NOMO-1 (cell line): Measurements from ENCODE around the gene GABRD.

Experiments used
- DNase-seq, 2 experiments: peaks; one replicate each; lab custom pipeline; 2025; ENCODE audit not compliant: unreplicated experiment in 2 of 2; lab: John Stamatoyannopoulos, UW

GABRD gene

DNA sequence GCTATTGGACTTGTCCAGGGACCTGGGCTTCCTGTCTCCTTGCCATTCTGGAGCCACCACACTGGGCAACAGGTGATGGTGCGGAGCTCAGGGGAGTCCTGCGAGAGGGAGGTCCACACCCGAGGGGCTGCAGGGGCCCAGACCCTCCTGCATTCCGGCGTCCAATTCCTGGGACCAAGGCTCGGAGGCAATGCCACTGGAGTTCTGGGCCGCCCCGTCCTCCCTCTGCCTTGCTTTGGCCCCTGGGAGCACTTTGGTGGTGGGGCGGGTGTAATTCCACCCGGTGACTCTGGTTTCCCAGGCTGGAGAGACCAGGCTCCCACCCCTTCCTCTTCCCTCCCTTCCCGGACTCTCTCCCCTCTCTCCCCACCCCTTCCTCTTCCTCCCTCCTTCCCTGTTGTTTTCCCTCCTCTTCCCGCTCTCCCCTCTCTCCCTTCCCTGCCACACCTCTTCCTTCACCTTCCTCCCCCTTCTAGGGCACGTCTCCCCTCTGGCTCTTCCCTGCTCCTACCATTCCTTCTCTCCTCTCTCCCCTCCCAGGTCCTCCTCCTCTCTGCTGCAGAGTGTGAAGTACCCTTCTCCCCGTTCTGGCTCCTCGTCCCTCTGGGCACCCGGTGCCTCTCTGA lies 33.0 kb downstream of the GABRD start:
- no peak for DNase-seq

DNA sequence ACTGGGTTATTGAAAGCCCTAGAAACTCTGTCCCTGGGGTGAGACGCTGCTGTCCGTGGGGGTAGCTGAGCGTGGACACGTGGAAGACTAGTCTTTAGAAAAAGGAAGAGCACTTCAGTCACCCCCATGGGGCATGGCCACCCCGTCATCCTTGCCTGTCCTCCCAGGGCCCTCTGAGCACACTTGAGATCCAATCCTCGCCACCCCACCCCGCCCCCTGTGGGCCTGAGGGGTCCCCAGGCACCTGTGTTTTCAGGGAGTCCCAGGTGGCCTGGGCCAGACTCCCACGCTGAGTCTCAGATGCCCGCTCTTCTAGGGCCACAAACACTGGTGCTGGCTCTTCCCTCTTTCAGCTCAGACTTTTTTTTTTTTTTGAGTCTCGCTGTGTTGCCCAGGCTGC lies 33.6 kb downstream of the GABRD start:
- DNase-seq = no peak

DNA sequence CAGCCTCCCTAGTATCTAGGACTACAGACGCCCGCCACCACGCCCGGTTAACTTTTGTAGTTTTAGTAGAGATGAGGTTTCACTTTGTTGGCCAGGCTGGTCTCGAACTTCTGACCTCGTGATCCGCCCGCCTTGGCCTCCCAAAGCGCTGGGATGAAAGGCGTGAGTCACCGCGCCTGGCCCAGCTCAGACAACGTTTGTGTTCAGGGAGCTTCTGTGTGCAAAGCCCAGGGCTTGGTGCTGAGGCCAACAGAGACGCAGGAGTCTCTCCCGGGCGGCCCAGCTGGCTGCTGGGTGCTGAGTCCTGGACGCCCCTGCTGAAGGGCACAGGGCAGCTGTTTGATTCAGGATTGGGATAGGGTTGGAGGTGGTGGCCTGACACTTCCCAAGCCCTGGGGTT lies 34.1 kb downstream of the GABRD start:
- no peak for DNase-seq

DNA sequence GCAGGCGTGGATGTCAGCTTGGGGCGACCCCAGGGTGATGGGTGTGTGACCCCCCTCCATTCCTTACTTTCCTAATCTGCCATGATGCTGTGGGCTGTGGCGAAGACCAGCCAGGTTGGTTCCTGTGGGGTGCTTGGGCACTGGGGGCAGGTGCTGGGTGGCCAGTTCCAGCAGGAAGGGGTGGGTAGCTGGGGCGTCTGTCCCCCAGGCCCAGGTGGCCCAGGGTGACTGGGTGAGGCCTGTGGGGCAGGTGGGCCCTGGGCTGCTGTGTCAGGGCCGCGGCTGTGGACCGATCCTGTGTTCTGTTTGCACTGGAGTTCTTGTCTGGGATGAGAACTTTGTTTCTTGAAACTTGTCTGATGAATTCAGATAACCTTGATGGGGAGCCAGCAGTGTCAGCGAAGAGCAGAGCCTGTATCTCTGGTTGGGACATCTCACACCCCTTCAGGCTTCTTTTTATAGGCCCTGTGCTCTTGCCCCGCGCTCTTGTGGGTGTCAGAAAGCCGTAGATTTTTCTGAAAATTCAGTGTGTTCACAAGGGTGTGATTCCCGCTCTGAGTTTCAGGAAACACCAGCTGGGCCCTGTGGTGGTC lies 34.7 kb downstream of the GABRD start:
- no peak for DNase-seq

DNA sequence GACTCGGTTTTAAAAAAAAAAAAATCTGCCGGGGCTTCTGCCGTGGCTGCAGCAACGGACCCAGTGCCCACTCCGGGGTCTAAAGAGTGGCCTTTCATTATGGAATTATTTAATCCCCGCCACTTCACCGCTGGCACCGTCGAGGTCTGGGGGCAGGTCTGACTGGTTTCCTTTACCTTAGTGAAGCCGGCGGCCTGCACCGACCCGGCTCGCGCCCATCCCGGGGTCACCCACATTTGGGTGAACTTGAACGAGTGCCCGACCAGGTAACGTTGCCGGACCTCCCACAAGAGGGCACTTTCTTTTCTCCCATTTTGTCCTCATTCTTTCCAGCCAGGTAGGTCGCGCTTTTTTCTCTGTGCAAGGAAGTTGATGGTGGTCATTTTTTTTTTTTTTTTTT lies 35.4 kb downstream of the GABRD start:
- DNase-seq = no peak

DNA sequence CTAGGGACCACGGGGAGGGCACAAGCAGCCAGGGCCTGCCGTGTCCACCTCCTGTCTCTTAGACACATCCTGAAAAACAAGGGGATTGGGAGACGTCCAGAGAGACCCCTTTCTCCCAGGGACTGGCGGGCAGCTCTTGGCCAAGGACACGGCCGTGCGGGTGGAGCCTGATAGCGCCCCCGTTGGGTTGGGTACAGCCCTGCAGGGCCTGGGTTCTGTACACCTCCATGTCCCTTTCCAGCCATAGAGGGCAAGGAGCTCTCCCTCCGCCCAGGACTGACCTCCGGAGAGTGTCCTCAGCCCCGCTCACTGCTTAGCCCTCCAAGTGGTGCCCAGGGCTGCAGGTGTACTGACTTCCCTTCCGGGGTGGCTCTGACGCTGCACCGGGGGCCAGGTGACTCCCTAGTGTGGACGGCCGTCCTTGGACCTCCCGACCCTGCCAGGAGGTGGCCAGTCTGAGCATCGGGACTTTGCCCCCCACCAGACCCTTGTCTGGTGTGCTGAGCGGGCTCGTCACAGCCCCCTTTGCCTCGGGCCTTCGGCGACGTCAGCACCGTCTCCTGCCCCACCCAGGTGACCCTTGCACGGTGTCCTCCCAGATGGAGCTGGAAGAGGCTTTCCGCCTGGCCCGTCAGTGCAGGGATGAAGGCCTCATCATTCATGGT lies 36.9 kb downstream of the GABRD start:
- no peak for DNase-seq

DNA sequence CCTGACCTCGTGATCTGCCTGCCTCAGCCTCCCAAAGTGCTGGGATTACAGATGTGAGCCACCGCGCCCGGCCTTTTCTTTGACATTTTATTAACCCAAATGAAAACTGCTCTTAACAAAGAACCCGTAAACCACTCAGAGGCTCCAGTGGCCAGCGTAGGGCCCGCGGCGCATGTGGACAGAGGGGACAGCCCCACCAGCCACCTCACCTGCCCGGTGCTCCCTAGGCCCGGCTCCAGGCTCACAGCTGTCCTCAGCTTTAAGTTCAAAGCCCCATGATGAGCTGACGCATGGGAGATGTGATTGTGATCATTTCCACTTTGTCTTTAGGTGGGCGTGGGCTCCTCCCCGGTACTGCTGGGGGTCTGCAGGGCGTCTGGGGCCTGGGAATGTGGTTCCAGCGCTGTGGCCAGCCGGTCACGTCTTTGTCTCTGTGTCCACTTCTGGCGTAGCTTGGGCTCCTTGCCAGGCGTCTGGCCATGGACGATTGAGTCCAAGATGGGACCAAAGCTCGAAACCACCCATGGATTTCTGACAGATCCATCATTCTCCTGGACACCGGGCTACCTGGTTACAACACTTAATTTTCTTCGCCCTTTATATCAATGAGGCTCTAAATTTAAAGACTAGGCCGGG lies 37.9 kb downstream of the GABRD start:
- DNase-seq = no peak

DNA sequence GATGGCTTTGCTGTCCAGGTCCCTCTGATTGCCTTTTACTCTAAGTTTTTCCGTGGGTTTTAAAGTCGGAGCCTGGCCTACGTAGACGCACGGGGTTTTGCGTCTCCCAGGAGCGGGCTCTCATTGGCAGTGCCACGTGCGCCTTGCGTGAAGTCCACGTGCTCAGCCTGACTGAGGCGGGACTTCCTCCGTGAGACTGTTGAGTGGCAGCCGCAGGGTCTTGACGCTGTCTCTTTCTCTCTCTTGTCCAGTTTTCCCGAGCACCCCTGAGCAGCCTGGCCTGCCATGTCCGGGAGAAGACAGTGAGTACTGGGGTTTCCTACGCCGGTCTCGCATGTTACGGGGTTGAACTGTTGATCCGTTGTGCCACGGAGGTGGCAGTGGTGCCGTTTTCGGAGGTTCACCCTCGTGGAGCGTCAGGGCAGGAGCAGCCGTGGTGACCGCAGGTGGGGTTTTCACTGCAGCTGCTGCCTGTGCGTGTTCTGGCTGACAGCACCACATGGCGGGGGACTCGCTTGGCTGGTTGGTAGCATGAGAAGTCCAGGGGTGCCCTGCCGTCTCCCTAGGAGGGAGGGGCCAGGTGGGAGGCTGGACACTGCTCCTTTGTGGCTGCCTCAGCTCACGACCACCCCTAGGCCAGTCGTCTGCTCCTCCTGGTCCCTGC lies 40.3 kb downstream of the GABRD start:
- no peak for DNase-seq

DNA sequence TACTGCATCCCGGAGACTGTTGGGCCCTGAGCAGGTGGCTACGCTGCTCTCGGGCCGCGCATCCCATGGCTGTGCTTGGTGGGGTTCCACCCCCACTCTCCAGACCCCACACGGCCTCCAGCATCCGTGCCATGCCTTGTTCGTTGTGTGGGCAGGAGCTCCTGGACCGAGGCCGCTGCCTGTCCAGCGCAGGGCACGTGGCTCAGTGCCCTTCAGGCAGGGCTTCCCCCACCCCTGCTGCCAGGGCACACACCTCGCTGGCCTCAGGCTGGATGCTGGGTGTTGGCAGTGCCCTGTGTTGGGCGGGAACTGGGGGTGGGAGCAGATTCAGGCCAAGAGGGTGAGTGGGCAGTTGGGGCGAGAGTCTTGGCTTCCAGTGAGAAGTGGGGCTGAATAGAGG lies 40.9 kb downstream of the GABRD start:
- DNase-seq = no peak

DNA sequence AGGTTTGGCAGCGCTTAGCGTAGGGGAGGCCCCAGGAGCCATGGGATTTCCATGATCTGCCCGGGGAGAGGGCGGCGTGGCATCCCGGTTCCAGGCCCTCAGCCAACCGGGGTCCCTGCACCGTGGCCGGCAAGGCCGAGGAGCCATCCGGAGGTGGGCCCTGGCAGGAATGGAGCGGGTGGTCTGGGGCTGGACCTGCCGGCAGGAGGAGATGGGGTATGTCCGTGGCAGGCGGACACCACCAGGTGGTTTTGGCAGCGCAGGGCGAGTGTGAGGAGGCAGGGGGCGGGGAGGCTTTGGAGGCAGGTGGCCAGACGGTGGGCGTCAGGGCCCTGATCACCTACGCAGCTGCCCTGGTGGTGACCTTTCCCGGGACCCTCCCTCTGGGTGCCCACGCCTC lies 41.4 kb downstream of the GABRD start:
- no peak for DNase-seq

DNA sequence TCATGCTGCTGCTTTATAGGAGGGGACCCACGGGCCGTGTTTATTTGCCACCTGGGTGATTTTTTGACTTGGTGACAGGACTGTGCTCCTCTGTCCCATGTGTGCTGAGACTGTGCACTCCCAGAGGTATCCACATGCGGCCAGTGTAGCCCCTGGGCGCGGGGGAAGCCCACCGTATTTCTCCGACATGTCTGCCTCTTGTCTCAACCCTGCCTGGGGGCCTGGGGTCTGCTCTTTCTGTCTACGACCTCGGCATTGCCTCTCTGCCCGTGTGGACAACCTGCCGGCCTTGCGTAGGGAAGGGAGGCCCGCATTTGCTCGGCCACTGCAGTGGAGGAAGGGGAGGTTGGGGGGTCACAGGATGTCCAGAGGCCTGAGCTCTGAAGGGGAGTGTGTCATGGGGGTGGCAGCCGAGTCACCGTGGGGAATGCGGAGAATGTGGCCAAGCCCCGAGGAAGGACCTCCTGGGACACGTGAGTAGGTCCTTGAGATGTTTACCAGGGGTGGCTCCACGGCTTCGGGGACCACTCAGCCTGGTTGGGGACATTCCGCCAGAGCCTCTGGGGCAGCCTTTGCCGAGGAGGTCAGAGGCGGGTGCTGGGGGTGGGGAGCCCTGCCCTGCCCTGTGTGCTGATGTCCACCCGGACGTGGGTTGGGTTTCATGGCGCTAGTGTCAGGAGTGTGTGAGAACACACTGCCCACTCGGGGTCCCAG lies 42.1 kb downstream of the GABRD start:
- DNase-seq = no peak

DNA sequence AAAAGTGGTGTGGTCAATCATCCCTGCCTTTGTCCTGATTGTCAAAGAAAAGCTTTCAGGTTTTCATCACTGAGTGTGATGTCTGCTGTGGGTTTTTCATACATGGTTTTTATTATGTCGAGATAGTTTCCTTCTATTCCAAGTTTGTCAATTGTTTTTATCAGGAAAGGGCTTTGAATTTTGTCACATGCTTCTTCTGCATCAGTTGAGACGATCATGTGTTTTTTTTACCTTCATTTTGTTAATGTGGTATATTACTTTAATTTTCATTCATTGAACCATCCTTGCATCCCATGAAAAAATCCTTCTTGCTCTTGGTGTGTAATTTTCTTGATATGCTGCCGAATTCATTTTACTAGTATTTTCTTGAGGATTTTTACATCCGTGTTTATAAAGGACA lies 46.6 kb downstream of the GABRD start:
- DNase-seq = no peak

DNA sequence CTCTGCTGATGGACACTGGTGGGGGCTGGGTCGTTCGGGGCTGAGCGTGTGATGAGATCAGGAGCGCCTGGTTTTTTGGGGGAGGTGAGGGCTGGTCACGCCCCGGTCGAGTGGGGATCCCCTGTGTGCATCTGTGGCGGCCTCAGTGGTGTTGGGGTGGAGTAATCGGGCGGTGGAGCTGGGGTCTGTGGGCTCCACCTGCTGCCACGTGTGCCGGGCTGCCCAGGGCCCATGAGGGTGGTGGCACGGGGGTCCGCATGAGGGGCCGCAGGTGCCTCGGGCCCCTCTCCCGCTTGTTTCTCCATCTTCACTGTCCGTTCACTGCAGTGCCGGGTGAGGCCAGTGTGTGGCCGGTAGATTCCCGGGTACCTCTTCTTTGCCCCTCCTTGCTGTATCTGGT lies 48.2 kb downstream of the GABRD start:
- DNase-seq = no peak

DNA sequence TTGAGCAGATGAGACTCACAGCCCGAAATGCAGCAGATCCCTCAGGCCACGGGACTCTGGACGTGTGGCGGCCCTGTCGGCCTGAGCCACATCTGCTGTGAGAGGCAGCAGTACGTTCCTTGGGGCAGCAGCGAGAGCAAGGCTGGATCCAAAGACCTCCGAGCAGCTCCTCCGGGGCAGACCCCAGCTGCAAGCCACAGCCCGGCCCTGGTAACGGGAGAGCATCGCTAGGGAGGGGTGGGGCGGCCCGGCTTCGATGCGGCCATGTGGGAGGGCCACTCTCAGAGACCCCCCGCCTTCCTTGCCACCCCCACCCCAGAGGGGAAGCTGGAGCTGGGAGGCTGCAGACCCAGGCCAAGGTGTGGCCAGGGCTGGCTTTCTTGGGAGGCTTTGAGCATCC lies 48.8 kb downstream of the GABRD start:
- no peak for DNase-seq

DNA sequence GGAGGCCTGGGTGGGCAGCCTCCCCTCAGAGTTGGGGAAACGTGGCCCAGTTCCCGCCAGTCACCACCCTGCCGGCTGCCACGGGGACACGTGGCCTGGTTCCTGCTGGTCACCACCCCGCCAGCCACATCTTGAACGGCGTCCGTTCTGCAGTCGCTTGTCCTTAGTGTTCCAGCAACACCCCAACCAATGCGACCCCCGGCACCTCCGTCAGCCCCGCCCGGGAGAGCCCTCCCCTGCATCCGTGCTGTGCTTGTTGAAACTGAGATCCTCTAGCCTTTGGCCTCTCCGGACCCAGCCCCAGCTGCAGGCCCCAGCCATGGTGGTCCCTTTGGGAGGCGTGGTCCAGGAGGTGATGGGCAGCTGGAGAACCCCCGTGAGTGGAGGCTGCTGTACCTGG lies 49.8 kb downstream of the GABRD start:
- DNase-seq = no peak

DNA sequence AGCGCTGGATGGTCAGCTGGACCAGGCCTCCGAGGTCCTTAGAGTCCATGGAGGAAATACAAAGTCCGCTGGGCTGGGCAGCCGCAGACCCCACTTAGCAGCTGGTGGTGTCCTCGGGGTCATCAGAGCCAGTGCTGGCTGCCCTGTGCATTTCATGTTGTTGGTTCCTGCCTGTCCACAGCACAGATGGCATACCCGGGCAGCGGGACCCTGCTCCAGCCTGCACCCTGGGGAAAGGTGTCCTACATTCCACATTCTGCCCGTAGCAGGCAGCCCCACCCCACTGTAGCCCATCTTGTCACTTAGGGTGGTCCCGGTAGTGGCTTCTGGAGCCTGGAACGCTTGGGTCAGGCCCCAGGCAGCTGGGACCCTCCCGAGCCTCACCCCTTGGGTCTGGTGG lies 50.9 kb downstream of the GABRD start:
- DNase-seq = no peak

DNA sequence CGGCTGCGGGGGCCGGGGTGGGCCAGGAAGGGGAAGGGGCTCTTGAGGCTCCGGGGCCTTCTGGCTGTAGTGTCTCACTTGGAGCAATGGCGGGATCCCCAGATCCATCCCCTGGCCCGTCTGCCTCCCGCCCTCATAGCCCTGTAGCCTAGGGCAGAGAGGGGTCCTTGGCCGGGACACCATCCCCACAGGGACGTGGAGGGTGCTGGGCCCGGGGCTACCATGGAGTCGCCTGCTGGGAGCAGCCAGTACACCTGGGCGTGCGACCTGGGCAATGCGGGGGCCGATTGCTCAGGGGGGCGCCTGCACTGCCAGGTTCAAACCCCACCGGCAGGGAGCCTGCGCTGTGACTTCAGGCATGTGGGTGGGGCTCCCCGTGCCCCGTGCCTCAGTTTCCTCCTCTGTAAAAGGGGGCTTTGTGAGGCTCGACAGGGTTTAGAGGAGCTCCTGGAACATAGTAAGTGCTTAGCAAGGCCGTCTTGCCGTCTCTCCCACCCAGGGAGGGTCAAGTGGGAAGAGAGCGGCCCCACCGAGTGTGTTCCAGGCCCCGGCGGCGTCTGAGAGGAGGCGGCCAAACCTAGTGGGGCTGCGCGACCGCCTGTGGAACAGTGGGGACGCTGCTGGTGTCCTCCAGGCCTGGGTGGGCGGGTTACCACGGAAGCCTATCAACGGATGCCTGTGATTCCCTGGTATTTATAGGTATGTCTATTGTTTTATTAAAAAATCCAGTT lies 51.8 kb downstream of the GABRD start:
- DNase-seq = no peak

DNA sequence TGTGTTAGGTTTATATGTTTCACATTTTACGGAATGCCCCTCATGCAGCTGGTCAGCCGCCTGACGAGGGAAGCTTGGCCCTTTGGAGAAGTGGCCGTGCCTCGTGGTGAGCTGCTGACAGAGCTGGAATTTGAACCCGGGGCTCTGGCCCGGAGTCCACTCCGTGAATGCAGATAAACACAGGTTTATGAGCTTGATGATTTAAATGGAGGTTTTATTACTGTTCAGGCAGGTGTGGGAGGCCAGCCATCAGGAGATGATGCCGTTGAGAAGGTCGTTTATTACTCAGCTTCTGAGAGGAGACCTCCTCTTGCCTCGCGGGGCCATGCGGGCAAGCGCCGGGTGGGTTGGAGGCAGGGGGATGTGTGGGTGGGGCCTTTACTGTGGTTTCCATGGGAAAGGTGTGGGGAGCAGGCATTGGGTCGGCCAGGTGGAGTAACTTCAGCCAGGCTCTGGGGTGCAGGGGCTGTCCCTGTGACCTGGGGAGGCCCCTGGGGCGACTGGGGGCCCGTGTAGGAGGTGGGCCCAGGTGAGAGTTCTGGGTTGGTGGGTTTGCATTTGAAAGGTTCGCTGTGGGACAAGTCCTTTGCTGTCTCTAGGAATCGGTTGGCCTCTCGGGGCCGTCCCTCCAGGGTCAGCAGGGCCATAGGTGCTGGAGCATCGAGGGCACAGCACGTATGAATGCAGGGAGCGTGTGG lies 53.1 kb downstream of the GABRD start:
- DNase-seq = no peak

DNA sequence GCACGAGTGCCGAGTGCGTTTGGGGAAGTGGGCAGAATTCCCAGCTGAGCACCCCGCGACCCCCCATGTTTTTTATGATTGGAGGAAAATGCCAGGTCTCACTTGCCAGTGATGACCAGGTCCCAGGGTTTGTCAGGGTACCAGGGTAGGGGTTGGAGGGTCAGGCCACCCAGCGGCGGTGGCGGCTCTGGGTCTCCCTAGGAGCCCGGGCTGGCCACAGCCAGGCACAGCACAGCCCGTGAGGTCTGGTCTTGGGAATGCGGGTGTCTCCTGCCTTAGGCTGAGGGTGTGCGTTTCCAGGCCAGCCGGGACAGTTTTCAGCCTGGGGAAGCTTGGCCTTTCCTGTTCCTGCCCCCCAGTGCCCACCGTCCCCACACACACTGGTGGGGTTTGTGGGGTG lies 53.7 kb downstream of the GABRD start:
- DNase-seq = no peak
